ENCODE measurements around the gene BIK. TPM values are rescaled to one million over a fixed set of nuclear protein-coding genes. Genes with fewer than 3 reads are reported as not detected.

Gene BIK, protein sequence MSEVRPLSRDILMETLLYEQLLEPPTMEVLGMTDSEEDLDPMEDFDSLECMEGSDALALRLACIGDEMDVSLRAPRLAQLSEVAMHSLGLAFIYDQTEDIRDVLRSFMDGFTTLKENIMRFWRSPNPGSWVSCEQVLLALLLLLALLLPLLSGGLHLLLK
- 6.3 and 8.6 TPM in 2 replicates for total RNA-seq (2014; rRNA removed; shearing (Covaris generic))

DNA sequence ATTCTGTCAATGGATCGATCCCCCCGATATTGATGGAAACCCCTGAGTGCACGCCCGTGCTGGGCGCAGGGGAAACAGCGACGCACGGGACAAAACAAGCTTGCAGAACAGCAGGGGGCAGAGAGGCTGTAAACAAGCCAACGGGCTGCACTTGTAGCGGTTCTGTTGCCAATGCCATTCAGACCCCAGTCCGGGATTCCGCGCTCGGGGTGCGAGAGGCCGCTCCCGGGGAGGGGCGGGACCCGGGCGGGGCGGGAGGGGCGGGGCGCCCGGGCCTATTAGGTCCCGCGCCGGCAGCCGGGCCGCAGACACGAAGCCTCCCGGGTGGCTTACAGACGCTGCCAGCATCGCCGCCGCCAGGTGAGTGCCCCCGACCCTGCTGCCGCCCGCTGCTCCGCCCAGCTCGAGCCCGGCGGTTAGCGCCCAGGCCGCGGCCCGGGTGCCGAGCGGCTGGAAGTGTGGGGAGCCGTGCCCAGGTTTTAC lies at the start of gene BIK:
TSS of gene BIK (plus strand) at position 307 of the 483 bp plus-strand sequence. CDS start 13,273 bp downstream, outside the sequence.
- no peak for DNase-seq (ENCODE audit: low spot score)

DNA sequence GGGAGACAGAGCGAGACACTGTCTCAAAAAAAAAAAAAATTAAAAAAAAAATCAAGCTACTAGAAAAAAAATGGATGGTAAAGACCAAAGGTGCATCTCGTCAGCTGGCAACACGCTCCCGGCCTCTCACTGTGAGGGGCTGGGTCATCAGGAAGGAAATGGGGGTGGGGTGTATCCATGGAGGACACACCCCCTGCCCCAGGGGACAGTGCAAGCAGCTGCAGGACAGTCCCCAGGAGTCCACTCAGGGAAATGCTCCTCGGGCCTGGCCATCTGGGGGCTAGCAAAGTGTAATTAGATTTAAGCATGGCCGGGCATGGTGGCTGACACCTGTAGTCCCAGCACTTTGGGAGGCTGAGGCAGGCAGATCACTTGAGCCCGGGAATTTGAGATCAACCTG lies 44.4 kb upstream of the BIK start:
- DNase-seq (ENCODE audit: low spot score), result no peak

DNA sequence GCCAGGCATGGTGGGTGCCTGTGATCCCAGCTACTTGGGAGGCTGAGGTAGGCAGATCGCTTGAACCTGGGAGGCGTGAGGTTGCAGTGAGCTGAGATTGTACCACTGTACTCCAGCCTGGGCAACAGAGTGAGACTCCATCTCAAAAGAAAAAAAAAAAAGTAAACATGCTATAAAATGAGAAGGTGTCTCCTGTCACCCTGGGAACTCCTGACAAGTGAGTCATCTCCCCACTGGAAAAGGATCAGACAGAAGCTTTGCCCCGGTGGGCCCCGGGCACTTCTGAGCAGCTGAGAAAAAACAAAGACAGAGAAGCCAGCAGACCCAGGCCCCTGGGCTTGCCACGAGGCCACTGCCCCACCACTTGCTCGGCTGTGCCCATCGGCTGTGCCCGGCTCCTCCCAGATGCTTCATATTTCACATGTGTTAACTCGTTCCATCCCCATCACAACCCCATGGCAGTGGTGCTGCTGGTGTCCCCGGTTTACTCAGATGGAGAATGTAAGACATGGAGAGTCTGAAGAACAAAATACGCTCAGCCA lies 43.6 kb upstream of the BIK start:
- DNase-seq (ENCODE audit: low spot score), result peak; percentile 73

DNA sequence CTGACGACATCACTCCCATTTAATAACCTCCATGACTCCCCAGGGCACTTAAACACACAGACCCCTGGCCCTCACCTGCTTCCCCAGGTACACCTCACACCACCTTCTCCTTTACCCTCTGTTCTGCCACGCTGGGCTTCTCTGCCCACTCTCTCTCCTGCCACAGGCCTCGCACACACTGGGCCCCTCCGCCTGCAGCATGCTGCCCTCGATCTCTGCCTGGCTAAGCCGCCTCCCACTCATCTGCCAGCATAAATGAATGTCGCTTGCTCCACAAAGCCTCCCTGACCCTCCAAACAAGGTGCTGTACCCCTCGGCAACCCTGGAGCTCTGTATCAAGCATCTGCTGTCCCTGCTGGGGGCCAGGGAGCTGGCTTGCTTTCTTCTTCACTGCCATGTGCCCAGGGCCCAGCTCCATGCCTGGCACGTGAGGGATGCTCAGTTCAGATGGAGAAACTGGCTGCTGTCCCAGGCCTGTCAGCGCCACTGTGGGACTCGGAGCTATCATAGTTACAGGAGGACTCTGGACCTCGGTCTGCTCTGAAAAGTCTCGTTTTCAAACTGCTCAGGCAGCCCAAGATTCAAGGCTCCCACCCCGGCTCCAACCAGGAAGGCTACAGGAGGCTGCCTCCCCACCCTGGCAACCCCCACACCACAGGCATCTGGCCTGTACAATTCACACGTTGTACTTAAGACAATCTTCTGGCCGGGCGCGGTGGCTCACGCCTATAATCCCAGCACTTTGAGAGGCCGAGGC lies 33.3 kb upstream of the BIK start:
- DNase-seq (ENCODE audit: low spot score), result no peak

DNA sequence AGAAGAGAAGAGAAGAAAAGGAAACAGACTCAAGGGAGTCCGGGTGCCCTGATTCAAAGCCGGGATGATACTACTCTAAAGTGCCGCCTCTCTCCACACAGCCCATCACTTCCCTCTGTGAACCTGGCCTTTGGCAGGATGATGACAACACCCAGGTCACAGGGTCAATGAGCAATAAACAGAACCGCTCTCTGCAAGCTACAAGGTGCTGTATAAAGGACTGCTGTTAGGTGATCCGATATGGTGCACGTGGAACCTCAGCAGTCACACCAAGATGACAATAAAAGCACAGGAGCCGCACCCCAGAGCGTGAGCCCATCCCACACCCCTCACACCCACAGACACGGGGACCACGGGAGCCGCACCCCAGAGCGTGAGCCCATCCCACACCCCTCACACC lies 32.0 kb upstream of the BIK start:
- no peak for DNase-seq (ENCODE audit: low spot score)

DNA sequence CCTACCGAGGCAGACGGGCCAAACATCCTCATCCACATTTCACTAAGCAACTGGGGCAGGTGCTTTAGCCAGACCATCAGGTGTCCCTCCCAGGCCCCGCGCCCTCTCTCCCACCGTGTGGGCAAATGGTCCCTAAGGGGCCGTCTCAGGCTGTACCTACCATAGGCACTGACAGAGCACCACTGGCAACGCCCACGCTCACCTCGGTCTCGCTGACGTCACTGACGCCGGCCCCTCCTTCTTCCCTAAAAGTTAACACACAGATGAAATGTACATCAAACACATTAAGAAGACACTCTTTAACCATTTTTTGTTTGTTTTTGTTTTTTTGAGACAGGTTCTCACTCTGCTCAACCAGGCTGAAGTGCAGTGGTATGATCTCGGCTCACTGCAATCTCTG lies 30.8 kb upstream of the BIK start:
- DNase-seq (ENCODE audit: low spot score), result no peak

DNA sequence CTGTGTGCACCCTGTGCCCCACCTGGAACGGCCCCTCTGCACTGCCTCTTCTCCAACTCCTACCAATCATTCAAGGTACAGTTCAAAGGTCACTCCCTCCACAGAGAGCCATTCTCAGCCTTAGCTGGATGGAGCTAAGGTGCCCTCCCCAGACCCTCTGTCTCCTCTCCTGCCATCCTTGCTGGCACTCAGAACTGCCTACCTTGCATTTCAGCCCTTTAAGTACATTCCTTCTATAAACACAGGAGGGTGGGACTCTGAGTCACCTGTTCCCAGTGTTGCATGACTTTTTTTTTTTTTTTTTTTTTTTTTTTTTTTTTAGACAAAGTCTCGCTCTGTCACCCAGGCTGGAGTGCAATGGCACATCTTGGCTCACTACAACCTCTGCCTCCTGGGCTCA lies 29.9 kb upstream of the BIK start:
- DNase-seq (ENCODE audit: low spot score), result peak; percentile 17

DNA sequence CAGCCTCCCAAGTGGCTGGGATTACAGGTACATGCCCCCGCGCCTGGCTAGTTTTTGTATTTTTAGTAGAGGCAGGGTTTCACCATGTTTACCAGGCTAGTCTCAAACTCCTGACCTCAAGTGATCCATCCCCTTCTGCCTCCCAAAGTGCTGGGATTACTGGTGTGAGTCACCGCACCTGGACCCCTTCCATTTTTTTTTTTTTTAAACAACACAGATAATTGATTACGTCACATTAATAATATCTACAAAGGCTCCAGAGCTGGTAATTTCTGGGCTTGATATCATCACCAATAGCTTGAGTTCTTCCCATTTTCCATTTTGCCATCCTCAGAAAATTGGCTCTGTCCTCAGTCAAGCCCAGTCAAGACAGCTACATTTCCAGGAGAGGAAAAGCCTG lies 28.6 kb upstream of the BIK start:
- DNase-seq (ENCODE audit: low spot score), result no peak

DNA sequence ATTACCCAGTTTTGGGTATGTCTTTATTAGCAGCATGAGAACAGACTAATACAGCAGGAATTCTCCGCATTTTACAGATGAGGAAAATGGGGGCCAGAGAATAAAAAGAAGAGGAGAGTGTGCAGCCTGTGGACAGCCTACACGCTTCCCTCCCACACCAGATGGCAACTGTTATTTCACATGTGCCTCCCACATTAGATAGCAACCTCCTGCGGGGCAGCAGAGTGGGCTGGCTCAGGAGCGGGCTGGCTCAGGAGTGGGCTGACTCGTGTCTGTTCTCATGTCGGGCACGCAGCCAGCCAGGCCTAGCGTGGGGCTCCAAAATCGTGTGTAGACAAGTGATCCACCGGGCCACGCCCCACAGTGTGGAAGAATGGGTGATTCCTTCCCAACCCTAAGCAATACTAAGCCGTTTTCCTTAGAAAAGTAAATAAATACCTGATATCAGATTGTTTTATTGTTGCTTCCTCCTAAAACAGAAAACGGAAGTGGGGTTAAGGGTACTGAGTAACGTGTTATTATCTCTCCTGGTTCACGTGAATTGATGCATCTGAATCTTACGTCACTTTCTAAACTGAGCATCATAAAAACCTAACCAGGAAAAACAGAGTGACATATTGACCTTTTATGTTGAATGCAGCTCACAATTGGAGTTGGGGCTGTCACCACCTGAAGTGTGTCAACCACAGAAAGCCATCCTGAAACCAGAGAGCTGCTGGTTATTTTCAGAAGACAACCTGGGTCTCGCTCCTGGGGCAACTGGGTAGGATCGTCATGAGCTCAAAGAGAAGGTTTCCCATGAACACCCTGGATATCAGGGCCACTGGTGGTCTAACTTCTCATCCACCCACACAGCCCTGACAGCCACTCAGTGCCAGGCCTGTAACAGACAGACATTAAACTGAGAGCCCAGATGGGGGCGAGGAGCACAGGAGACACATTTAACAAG lies 24.6 kb upstream of the BIK start:
- no peak for DNase-seq (ENCODE audit: low spot score)

DNA sequence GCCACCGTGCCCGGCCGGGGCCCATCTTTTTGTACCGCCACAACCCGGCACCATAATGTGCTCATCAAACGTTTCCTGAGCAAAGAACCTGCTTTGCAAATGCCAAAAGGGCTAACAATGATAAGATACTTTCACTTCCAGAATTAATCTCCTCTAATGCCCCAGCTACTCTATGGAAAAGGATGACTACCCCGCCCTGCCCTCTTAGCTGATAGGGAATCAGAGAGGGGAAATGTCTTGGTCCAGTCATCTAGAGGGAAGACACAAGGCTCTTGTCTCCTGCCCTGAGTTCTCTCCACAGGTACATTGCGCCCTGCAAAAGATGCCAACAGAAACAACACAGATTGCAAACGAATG lies 21.9 kb upstream of the BIK start:
- peak; percentile 24 for DNase-seq (ENCODE audit: low spot score)

DNA sequence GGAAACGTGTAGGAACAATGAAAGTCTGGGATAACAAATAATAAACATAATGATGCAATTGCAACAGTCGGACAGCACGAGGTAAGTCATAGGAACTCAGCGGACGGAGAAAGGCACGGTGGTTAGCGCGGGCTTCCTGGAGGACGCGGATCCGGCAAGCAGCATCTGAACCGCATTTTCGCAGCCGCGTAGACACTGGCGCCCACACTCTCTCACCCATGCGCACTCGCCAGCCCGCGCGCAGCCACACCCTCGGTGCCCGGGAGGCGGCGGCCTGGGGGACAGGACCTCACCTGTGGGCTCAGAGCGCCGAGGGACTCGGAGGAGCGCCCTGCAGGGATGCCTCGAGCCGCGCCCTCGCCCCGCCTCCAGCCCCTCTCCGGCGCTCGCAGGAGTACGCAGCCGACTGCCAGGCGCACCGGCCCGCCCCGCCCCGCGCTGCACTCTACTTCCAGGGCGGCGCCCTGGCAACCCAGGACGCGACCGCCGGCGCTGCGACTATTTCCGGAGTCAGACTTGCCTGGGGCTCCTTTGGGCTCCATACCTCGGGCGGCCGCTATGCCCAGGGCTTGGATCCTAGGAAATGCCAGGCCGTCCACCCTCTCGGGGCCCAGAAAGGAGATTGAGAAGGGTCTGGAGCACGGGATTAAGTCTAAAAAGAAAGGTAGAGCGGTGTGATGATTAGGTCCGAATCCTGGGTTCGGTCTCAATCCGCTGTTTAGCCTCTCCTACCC lies 21.4 kb upstream of the BIK start, which contains the start of gene TTLL1:
TSS of gene TTLL1 (minus strand) at position 408 of the 734 bp plus-strand sequence. CDS start 13,805 bp downstream, outside the sequence.
- DNase-seq (ENCODE audit: low spot score), result peak; percentile 59

DNA sequence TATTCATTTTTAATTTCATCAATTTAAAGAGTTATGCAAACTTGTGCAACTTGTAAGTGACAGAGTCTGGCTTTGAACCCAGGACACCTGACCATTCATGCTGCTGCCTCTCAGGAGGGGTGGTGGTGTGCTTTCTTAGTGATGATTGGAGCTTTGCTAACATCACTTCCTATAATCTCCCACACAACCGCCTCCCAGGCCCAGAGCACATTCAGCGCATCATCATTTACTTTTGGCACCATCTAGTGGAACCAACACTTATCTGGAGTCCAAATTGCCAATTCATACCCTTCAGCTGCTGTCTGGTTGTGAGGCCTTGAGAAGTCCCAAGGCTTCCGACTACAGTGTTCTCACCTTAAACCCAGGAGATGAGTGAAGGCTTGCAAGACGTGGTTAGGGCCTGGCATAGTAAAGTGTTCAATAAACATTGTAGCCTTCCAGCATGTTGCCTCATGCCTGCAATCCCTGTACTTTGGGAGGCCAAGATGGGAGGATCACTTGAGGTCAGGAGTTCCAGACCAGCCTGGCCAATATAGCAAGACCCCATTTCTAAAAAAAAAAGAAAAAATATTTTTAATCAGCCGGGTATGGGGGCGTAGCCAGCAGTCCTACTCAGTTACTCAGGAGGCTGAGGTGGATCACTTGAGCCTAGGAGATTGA lies 20.3 kb upstream of the BIK start:
- peak; percentile 87 for DNase-seq (ENCODE audit: low spot score)

DNA sequence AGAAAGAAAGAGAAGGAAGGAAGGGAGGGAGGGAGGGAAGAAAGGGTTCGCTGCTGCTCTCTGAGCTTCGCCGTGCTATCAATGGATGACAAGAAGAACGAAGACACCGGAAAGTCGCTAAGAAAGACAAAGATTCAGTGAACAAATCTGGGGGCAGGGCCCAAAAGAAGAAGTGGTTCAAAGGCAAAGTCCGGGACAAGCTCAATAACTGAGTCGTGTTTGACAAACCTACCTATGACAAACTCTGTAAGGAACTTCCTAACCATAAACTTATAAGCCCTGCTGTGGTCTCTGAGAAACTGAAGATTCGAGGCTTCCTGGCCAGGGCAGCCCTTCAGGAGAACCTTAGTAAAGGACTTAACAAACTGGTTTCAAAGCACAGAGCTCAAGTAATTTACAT lies 18.5 kb upstream of the BIK start:
- no peak for DNase-seq (ENCODE audit: low spot score)

DNA sequence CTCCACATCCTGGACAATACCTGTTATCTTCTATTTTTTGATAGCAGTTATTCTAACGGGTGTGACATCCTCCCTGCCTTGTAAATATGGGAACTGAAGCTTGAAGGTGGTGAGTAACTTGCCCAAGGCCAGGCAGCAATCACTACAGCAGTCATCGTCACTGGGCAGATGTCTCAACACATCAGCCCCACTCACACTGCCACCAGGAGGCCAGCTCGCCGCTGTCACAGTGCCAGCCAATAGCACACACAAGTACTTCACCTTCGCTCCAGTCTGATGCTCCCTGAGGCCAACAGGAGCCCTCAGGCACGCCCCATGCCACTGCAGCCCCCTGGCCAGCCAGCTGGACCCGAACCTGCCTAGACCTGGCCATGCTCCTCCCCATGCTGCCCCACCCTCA lies 16.5 kb upstream of the BIK start:
- DNase-seq (ENCODE audit: low spot score), result no peak

DNA sequence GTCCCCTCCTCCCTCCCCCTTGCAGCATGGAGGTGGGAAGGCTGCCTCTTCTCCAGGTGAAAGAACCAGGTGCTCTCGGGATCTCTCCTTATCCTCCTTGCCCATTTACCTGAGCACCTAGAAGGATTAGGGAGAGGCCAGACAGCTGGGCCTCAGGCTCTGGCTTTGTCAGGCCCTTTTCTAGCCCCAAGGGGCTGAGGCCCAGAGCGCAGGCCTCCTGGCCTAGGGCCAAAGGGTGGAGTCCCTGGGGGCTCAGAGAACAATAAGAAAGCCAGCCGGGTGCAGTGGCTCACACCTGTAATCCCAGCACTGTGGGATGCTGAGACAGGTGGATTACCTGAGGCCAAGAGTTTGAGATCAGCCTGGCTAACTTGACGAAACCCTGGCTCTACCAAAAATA lies 16.0 kb upstream of the BIK start:
- DNase-seq (ENCODE audit: low spot score), result no peak

DNA sequence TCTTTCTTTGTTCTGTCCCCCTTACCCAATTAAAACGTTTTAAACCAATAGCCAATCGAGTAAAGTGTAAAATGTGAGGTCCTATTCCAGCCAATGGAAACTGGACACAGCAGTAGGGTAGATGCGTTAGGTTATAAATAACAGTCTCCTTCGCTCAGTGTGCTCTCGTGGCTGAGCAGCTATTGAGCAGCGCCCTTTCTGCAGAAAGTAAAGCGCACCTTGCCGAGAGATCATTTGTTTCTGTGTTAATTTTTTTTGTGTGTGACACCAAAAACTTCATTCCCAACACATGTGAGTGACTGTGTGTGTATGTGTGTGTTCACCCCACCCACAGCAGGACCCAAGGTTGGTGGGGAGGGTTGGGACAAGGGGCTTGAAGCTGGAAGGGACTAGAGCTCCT lies 14.1 kb upstream of the BIK start:
- DNase-seq (ENCODE audit: low spot score), result no peak

DNA sequence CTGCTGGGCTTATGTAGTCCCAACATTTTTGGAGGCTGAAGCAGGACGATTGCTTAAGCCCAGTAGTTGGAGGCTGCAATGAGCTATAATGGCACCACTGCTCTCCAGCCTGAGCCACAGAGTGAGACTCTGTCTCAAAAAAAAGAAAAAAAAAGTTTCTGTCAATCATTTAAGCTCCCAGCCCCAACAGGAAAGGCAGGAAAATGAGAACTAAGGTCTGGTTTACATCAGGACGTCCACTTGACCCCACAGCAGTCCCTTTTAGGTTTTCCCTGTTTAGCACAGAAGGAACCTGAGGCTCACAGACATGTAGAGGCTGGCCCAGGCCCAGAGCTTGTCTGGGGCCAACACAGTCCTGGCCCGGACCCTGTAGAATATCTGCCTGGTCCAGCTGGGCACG lies 12.2 kb upstream of the BIK start:
- no peak for DNase-seq (ENCODE audit: low spot score)

DNA sequence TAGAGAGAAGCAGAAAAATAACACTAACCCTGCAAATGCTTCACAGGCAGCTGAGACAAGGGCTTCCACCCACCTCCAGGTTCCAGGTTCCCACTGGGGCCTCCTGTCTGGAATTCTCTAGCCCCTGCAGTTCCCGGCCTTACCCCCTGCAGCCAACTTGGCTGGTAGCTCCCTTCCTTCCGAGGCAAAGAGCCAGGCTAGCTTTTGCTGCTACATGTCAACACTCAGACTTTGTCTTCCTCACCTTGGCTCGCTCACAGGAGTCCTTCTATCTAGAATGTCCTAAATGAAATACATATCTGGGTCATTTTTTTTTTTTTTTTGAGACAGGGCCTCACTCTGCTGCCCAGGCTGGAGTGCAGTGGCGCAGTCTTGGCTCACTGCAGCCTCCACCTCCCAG lies 11.5 kb upstream of the BIK start:
- no peak for DNase-seq (ENCODE audit: low spot score)

DNA sequence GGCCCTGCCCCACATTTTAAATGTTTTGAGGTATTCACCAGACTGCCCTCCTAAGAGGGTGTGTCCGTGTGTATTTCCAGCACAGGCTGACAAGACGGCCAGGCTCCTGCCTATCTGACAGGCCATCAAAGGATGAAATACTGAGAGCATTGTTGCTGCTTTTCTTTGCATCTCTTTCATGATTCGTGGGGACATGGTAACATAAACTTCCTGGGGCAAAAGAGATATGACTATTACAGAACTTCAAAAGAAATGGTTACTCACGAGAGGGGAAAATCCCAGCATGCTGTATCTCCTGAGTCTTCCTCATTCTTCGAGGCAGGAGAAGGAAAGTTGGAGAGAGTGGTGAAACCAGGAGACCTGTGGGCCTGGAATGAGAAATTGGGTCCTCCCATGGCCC lies 10.3 kb upstream of the BIK start:
- peak; percentile 41 for DNase-seq (ENCODE audit: low spot score)

DNA sequence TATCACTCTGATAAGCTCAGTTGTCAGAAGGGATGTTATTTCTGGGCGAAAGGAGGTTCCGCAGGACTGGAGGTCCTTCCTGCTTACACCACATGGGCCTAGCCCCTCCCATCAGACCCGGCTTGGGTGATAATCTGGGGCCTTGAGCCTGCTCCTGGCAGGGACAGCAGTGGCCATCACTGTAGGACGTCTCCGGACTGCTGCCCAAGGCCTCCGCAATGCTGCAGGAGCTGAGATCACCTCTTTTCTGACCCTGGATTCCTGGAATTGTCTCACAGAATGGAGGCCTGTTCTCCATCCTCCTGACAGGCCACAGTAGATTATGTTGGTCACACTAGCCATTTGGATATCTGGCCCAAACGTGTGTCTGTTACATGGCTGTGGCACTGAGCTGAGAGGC lies 9.2 kb upstream of the BIK start:
- no peak for DNase-seq (ENCODE audit: low spot score)
